Limb (tissue), 2 donors: ENCODE results near the gene CCN2.
"Not testable (repeated sequence)": the region's sequence is repeated elsewhere in the genome, so short reads cannot be mapped to it uniquely, and the experiment has no call there.

Source experiments
- DNase-seq, 2 donors: peaks; one replicate each; pipeline ENCODE4 v3.0.0-alpha.2; 2016; ENCODE audit errors: extremely low spot score in 2 of 2

Gene CCN2

DNA sequence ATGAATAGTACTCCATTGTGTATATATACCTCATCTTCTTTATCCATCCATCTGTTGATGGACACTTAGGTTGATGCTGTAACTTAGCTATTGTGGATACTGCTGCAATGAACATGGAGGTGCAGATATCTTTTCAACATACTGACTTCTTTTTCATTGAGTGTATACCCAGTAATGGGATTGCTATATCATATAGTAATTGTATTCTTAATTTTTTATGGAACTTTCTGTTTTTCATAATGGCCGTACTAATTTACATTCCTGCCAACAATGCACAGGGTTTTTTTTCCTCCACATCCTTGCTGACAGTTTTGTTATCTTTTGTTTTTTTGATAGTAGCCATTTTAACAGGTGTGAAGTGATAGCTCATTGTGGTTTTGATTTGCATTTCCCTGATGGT, 5.2 kb downstream of the CCN2 start:
- DNase-seq = no peak

GRCh38 chr6:131937703-131938631, 13.2 kb downstream of the CCN2 start:
- DNase-seq = no peak

DNA sequence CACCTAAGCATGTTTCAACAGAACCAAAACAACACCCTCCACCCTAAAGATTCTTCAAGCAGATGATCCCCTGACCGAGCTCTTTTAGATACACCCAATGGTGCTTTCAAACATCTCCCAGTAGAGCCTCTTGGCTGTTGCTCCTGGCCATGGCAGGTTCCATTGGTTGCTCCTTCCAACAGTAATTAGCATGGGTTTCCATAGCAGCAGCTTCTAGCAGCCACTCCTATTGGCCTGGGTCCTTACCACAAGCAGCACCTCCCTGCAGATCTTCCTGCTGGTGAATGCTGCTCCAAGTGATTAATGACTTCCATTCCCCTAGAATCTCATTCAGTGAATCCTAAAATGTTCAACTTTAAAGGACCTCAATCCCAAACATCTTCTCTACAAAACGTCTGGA, 13.9 kb downstream of the CCN2 start:
- DNase-seq = no peak

GRCh38 chr6:131936156-131936555, 15.0 kb downstream of the CCN2 start:
- no peak for DNase-seq

DNA sequence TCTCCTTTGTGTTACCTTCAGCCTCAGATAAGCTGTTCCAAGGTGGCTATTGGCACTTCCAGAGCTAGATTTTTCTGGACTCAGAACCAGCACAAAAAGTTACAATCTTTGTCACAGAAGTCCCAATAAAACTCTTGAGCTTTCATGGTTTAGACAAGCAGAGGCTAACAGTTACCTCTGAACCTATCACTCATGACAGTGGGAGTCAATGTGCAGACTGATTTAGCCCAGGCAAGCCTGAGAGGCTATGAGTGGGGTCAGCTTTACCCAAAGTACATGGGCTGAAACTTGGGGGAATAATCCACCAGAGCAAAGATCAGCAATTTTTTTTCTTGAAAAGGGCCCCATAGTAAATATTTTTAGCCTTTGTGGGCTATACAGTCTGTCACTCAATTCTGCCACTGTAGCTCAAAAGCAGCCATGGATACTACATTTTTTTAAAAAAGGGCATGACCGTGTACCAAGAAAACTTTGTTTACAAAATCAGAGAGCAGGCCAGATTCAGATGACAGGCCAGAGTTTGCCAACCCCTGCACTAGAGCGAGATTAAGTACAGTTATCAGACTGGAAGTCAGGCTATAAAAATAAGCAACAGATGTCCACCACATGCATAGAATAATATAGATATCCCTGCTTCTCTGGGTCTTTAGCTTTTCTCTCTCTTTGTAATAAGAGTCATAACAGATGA, 20.0 kb downstream of the CCN2 start:
- DNase-seq = no peak

- no peak for DNase-seq
These were observed 21.2 kb downstream of the CCN2 start for GRCh38 chr6:131929976-131930375.

DNA sequence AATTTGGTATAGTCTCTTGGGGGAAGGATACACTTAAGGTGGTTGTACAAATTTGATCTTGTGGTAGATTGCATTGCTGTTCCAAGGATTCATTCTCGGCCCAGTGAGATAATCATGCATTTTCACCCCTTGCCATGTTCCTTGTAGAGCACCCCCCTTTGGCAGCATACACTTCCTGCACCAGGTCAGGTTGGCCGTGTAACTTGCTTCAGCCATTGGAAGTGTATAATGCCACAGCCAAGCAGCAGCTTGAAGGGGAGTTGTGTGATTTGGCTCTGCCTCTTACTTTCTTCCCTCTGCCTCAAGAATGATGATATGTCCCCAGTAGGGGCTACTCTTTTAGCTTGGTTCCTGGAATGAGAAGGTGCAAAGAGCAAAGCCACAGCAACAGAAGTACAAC, 21.9 kb downstream of the CCN2 start:
- DNase-seq = no peak

DNA sequence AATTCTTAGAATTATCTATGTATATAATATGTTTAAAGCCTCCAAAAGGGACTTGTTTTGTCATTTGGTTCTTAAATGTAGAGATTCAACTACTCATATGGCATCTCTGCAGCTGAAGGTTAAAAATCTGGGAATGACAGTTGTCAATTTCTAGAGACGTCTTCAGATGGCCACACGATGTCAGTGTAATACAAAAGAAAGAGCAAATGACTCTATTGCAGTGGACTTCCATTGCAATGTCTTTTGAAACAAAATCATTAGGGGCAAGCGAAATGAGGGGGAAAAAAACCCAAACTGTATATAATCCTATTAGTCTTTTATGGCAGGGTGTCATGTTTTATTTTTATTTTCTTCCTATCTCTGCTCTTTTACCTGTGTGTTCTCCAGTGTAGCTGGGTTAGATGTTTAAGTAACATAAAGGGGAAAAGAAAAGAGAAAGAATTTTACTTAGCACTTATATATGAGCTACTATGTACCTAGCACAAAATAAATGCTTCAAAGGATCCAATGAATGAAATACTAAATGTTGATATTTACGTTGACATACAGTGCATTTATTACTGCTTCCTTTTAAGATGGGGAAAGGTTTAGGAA, 26.2 kb downstream of the CCN2 start:
- peak in 1 of 2 donors; percentile 79 for DNase-seq

GRCh38 chr6:131923356-131923755, 27.8 kb downstream of the CCN2 start:
- peak in 1 of 2 donors; percentile 44 for DNase-seq

- DNase-seq = no peak
These were observed 30.5 kb downstream of the CCN2 start for GRCh38 chr6:131920656-131921055.

GRCh38 chr6:131918650-131919355, 32.4 kb downstream of the CCN2 start:
- DNase-seq = no peak

GRCh38 chr6:131917763-131918649, 33.2 kb downstream of the CCN2 start:
- DNase-seq = no peak

GRCh38 chr6:131917318-131917717, 33.9 kb downstream of the CCN2 start:
- no peak for DNase-seq

GRCh38 chr6:131916847-131917246, 34.3 kb downstream of the CCN2 start:
- no peak for DNase-seq

DNA sequence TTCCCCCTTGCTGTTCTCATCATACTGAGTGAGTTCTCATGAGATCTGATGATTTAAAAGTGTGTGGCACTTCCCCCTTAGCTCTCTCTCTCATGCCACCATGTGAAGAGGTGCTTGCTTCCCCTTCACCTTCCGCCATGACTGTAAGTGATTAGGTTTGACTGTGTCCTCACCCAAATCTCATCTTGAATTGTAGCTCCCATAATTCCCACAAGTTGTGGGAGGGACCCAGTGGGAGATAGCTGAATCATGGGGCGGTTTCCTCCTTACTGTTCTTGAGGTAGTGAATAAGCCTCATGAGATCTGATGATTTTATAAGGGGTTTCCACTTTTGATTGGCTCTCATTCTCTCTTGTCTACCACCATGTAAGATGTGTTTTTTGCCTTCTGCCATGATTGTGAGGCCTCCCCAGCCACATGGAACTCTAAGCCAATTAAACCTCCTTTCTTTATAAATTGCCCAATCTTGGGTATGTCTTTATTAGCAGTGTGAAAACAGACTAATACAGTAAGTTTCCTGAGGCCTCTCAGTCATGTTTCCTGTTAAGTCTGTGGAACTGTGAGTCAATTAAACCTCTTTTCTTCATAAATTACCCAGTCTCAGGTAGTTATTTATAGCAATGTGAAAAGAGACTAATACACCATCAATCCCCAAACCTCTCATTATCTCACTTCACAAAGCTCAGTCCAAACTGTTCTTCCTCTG, 34.9 kb downstream of the CCN2 start:
- not testable (repeated sequence) for DNase-seq

DNA sequence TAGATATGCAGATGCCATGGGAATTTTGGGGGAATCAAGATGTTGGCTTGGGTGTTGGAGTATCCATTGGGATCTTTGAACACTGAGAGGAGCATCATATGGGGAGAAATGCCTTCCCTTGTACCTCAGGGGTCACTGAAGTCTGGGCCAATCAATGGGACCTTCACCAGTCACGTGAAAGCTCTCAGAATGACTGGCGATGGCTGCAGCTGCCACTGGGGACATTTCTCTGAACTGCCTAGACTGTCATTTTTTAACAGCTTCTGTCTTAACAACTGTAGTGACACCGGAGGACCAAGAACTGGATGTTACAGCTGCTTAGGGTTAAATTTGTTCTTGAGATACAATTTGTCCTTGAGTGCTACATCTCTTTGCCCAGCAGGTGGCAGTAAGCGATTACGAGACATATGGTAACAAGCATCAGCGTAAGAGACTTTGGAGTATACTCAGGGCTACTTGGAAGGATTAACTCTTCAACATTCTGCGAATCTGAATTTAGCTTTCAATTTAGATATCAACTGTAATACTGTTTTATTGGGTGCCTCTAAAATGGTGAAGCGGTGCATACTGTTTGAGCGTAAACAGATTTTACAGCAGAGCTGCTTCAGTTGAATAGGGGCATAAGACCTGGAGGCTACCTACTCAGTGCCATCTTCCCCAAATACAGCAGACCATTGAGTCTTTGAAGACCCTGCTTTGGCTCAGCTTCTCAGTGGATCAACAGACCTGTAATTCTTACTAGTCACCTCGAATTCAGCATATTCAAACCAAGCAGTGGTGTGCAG, 36.0 kb downstream of the CCN2 start:
- peak; percentile 76 to 78 for DNase-seq

- DNase-seq = no peak
These were observed 36.9 kb downstream of the CCN2 start for GRCh38 chr6:131914234-131914633.

DNA sequence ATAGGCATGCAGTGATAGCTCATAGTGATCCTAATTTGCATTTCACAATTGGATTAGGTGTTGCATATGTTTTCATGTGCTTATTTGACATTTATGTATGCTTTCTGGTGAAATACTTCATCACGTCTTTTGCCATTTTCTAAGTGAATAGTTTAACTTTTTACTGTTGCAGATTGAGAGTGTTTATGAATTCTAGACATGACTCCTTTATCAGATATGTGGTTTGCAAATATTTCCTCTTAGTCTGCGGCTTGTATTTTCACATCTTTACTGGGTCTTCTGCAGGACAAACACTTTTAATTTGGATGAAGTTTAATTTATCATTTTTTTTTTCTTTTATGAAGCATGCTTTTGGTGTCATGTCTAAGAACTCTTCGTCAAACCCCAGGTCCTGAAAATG, 39.2 kb downstream of the CCN2 start:
- no peak for DNase-seq

DNA sequence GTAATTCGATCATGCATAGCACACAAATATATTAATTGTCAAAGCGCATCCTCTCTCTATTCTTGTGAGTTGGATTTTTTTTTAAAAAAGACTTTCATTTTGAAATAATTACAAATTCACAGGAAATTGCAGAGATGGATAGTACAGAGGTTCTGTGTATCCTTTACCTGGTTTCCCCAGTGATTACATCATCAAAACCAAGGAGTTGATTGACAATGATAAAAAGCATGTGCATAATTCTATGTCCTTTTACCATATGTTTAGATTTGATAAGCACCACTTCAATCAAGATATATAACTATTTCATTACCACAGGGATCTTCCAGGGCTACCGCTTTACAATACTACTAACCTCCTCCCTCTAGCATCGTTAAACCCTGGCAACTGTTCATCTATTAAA, 40.2 kb downstream of the CCN2 start:
- DNase-seq = no peak
